Hepatocyte (in vitro differentiated cells): ENCODE data around the gene OPCML. TPM values are rescaled to one million over a fixed set of nuclear protein-coding genes. Genes with fewer than 3 reads are reported as not detected.

Experiments used
- DNase-seq: peaks from one replicate; pipeline ENCODE4 v3.0.0-alpha.2; 2016; ENCODE audit warnings: low spot score
- H2AFZ ChIP-seq: fragments of 200-600 bp; sonication (generic); 2 replicates; pipeline ENCODE4 v1.6.0; 2016; ENCODE audit warnings: antibody characterized with exemption, mild to moderate bottlenecking
- H3K27ac ChIP-seq: fragments of 200-600 bp; sonication (generic); 2 replicates; pipeline ENCODE4 v1.5.1; 2016; ENCODE audit warnings: mild to moderate bottlenecking
- H3K27me3 ChIP-seq: fragments of 200-600 bp; sonication (generic); 2 replicates; pipeline ENCODE4 v1.6.1; 2016
- H3K36me3 ChIP-seq: fragments of 200-600 bp; sonication (generic); replicated peaks from 2 replicates; pipeline ENCODE4 v1.5.1; 2016; ENCODE audit warnings: low read depth; ENCODE audit not compliant: insufficient read depth
- H3K4me1 ChIP-seq: fragments of 200-600 bp; sonication (generic); 2 replicates; pipeline ENCODE4 v1.5.1; 2016; ENCODE audit warnings: mild to moderate bottlenecking, moderate library complexity; ENCODE audit not compliant: insufficient read depth
- H3K4me2 ChIP-seq: fragments of 200-600 bp; sonication (generic); 2 replicates; pipeline ENCODE4 v1.6.0; 2016
- H3K4me3 ChIP-seq: fragments of 200-600 bp; sonication (generic); 2 replicates; pipeline ENCODE4 v1.5.1; 2016; ENCODE audit warnings: mild to moderate bottlenecking
- H3K79me2 ChIP-seq: fragments of 200-600 bp; sonication (generic); 2 replicates; pipeline ENCODE4 v1.6.0; 2017; ENCODE audit warnings: mild to moderate bottlenecking
- H3K9me2 ChIP-seq: fragments of 200-600 bp; sonication (generic); replicated peaks from 2 replicates; pipeline ENCODE4 v1.6.0; 2017; ENCODE audit warnings: mild to moderate bottlenecking; ENCODE audit not compliant: insufficient read depth
- H3K9me3 ChIP-seq: fragments of 200-600 bp; sonication (generic); 2 replicates; pipeline ENCODE4 v1.5.1; 2016; ENCODE audit warnings: low read depth, mild to moderate bottlenecking
- H4K20me1 ChIP-seq: fragments of 200-600 bp; sonication (generic); 2 replicates; pipeline ENCODE4 v1.6.0; 2016; ENCODE audit warnings: mild to moderate bottlenecking; ENCODE audit not compliant: insufficient read depth, poor library complexity, severe bottlenecking
- CTCF ChIP-seq: fragments of 200-600 bp; sonication (generic); IDR thresholded peaks from 2 replicates; pipeline ENCODE4 v1.5.1; 2016; ENCODE audit warnings: antibody characterized with exemption, mild to moderate bottlenecking; ENCODE audit not compliant: poor library complexity
- EZH2 ChIP-seq: fragments of 200-600 bp; sonication (generic); IDR thresholded peaks from 2 replicates; pipeline ENCODE4 v1.6.1; 2016; ENCODE audit warnings: antibody characterized with exemption, mild to moderate bottlenecking, borderline replicate concordance
- EZH2phosphoT487 ChIP-seq: fragments of 200-600 bp; sonication (generic); IDR thresholded peaks from one replicate; pipeline ENCODE4 v1.6.1; 2018; ENCODE audit warnings: antibody characterized with exemption, mild to moderate bottlenecking, low read depth, moderate library complexity; ENCODE audit not compliant: unreplicated experiment, severe bottlenecking
- WGBS: methylation state at CpG from one replicate; pipeline ENCODE4 v1.1.6; 2016; ENCODE audit warnings: low lambda C conversion rate; ENCODE audit errors: missing lambda C conversion rate; 5-methylcytosine and 5-hydroxymethylcytosine counted together
- polyA plus RNA-seq: library from polyadenylated mRNA; unstranded; fragments of >200 nt; fragmentation: Nextera tagmentation; extraction: Ambion mirVana; gene quantifications from 2 replicates; pipeline ENCODE4 v1.2.1, GENCODE V29; 2016
- total RNA-seq: library from RNA; depleted of rRNA; stranded (reverse); fragments of >200 nt; gene quantifications from 2 replicates; pipeline ENCODE4 v1.2.3, GENCODE V29; 2014

OPCML gene
- total and polyA plus RNA-seq, 2 experiments from 2014 or later, result 0.37 to 0.98 TPM

- Histone ChIP-seq H3K9me3 (no peaks in the 10 kb centered on the region), H3K4me3 (no peak overlapping the region), H3K36me3 (no peaks in the 10 kb centered on the region), H3K79me2 (no peaks in the 10 kb centered on the region), H3K4me2 (no peak overlapping the region), H3K27ac (no peak overlapping the region), H3K9me2 (no peaks in the 10 kb centered on the region), H3K4me1 (no peaks in the 10 kb centered on the region), H3K27me3 (no peaks in the 10 kb centered on the region), H4K20me1 (no peaks in the 10 kb centered on the region), H2AFZ (no peak overlapping the region)
- 92% methylated on average over 4 of the region's 4 CpGs for WGBS
- no peak for DNase-seq
- TF ChIP-seq EZH2, result no peak
- TF ChIP-seq CTCF, result no peak
- TF ChIP-seq EZH2phosphoT487, result no peak
These were observed 1087.4 kb downstream of the OPCML start for GRCh38 chr11:132444911-132445310.

GRCh38 chr11:132439711-132440255 lies 1092.5 kb downstream of the OPCML start:
- H3K4me2 ChIP-seq, result no peak overlapping the region
- H2AFZ ChIP-seq, result no peak overlapping the region
- no peaks in the 10 kb centered on the region for H3K79me2 ChIP-seq
- no peaks in the 10 kb centered on the region for H3K9me2 ChIP-seq
- no peaks in the 10 kb centered on the region for H3K36me3 ChIP-seq
- no peak for TF ChIP-seq EZH2
- TF ChIP-seq EZH2phosphoT487, result no peak
- no peak for TF ChIP-seq CTCF
- H3K27me3 ChIP-seq, result no peaks in the 10 kb centered on the region
- H3K9me3 ChIP-seq, result no peaks in the 10 kb centered on the region
- H3K4me3 ChIP-seq, result no peak overlapping the region
- H3K4me1 ChIP-seq, result no peaks in the 10 kb centered on the region
- no peak overlapping the region for H3K27ac ChIP-seq
- no peaks in the 10 kb centered on the region for H4K20me1 ChIP-seq
- 74% methylated on average over 5 of the region's 5 CpGs for WGBS
- no peak for DNase-seq

GRCh38 chr11:132438418-132438817 lies 1093.9 kb downstream of the OPCML start:
- Histone ChIP-seq H3K27ac (no peak overlapping the region), H4K20me1 (no peaks in the 10 kb centered on the region), H3K9me2 (no peaks in the 10 kb centered on the region), H3K4me3 (no peak overlapping the region), H3K79me2 (no peaks in the 10 kb centered on the region), H3K36me3 (no peaks in the 10 kb centered on the region), H3K4me2 (no peak overlapping the region), H3K27me3 (no peaks in the 10 kb centered on the region), H3K9me3 (no peaks in the 10 kb centered on the region), H3K4me1 (no peaks in the 10 kb centered on the region), H2AFZ (no peak overlapping the region)
- TF ChIP-seq CTCF (no peak), EZH2phosphoT487 (no peak), EZH2 (no peak)
- 93% methylated on average over 1 of the region's 1 CpG for WGBS
- no peak for DNase-seq
